Endothelial cell of umbilical vein (primary cell): ENCODE measurements around the gene USPL1. TPM values are rescaled to one million over a fixed set of nuclear protein-coding genes. Genes with fewer than 3 reads are reported as not detected.
A peak's percentile ranks its signal among the peaks of the same experiment; 100 is the strongest.

Experiments
- BruUV-seq: library from RNA; stranded (reverse); fragments of 400-500 nt; replicated peaks from 2 replicates; lab custom pipeline; 2021; lab: Mats Ljungman, UMichigan
- CTCF ChIA-PET: fragments of 300-600, 350-600 bp; sonication (Branson Sonifier 250); formaldehyde crosslinking; loops from one replicate; lab custom pipeline; 2021; ENCODE audit warnings: antibody characterized with exemption, inconsistent platforms; lab: Charles Lee
- POLR2A ChIA-PET: fragments of 300-600, 350-600 bp; sonication (Branson Sonifier 250); formaldehyde crosslinking; loops from one replicate; lab custom pipeline; 2021; ENCODE audit warnings: antibody characterized with exemption, inconsistent platforms; lab: Charles Lee
- DNase-seq: peaks from one replicate; pipeline ENCODE4 v3.0.0-alpha.2; 2011; ENCODE audit warnings: low read depth, low spot score
- FAIRE-seq: peaks from 2 replicates; lab custom pipeline; 2011; peaks lifted over from hg19 to GRCh38; lab: Jason Lieb, UNC
- H2AFZ ChIP-seq: 2 replicates; pipeline ENCODE4 v1.6.0; 2012; ENCODE audit warnings: low read depth, low read length, control low read depth, inconsistent platforms
- H3K27ac ChIP-seq: 2 replicates; pipeline ENCODE4 v1.5.1; 2011; ENCODE audit warnings: low read depth, mild to moderate bottlenecking, control low read depth, low read length, moderate library complexity; ENCODE audit not compliant: insufficient read depth
- H3K27me3 ChIP-seq, 2 experiments: 2 replicates each; pipeline versions ENCODE4 v1.6.0 to v1.6.1; 2011; ENCODE audit warnings: low read length in 2 of 2, mixed read lengths in 1 of 2; ENCODE audit not compliant: control insufficient read depth in 2 of 2, insufficient read depth in 2 of 2
- H3K36me3 ChIP-seq, 2 experiments: 2 replicates in 1 of 2; 3 replicates in 1 of 2; pipeline ENCODE4 v1.5.1; 2011; ENCODE audit warnings: low read length in 2 of 2, mild to moderate bottlenecking in 1 of 2, moderate library complexity in 1 of 2; ENCODE audit not compliant: control insufficient read depth in 2 of 2, insufficient read depth in 2 of 2; ENCODE audit errors: extremely low read depth in 1 of 2
- H3K4me1 ChIP-seq: 3 replicates; pipeline ENCODE4 v1.5.1; 2011; ENCODE audit warnings: mild to moderate bottlenecking, low read length; ENCODE audit not compliant: control insufficient read depth, insufficient read depth; ENCODE audit errors: extremely low read depth
- H3K4me2 ChIP-seq: 2 replicates; pipeline ENCODE4 v1.6.1; 2011; ENCODE audit warnings: low read length, control low read depth, mixed read lengths; ENCODE audit not compliant: insufficient read depth
- H3K4me3 ChIP-seq, 3 experiments: fragments of 200-600 bp in 1 of 3; sonication (generic), shearing (Covaris generic) in 1 of 3; replicated peaks in 1 of 3; 2 replicates each; pipeline ENCODE4 v1.5.1; 2011 to 2016; ENCODE audit warnings: control low read depth in 3 of 3, low read length in 3 of 3, mild to moderate bottlenecking in 2 of 3, inconsistent platforms in 1 of 3, low read depth in 1 of 3, moderate library complexity in 1 of 3; ENCODE audit not compliant: insufficient read depth in 1 of 3
- H3K79me2 ChIP-seq: 2 replicates; pipeline ENCODE4 v1.6.0; 2012; ENCODE audit warnings: low read length, inconsistent platforms; ENCODE audit not compliant: control insufficient read depth, insufficient read depth
- H3K9ac ChIP-seq: replicated peaks from 2 replicates; pipeline ENCODE3; 2011; ENCODE audit warnings: low read length, control low read depth; ENCODE audit not compliant: insufficient read depth; ENCODE audit errors: extremely low read depth
- H3K9me1 ChIP-seq: replicated peaks from 3 replicates; pipeline ENCODE4 v1.6.0; 2011; ENCODE audit warnings: mild to moderate bottlenecking, low read length; ENCODE audit not compliant: control insufficient read depth, insufficient read depth; ENCODE audit errors: extremely low read depth
- H3K9me3 ChIP-seq: replicated peaks from 2 replicates; pipeline ENCODE4 v1.5.1; 2012; ENCODE audit warnings: low read length, inconsistent platforms; ENCODE audit not compliant: control insufficient read depth, insufficient read depth
- H4K20me1 ChIP-seq: replicated peaks from 2 replicates; pipeline ENCODE3; 2011; ENCODE audit warnings: mild to moderate bottlenecking, low read length; ENCODE audit not compliant: control insufficient read depth, insufficient read depth; ENCODE audit errors: extremely low read depth
- EZH2 ChIP-seq: IDR thresholded peaks from 2 replicates; pipeline ENCODE4 v1.6.1; 2012; ENCODE audit warnings: borderline replicate concordance, low read depth, mild to moderate bottlenecking, moderate library complexity, low read length, inconsistent platforms; ENCODE audit not compliant: severe bottlenecking
- FOS ChIP-seq: IDR thresholded peaks from 2 replicates; pipeline ENCODE4 v1.6.1; 2011; ENCODE audit warnings: mild to moderate bottlenecking, low read length, moderate library complexity, borderline replicate concordance; ENCODE audit not compliant: insufficient read depth
- GATA2 ChIP-seq: IDR thresholded peaks from 2 replicates; pipeline ENCODE4 v1.7.0; 2011; ENCODE audit warnings: low read depth, mild to moderate bottlenecking, moderate library complexity, mixed read lengths, low read length; ENCODE audit not compliant: insufficient read length, insufficient read depth
- JUN ChIP-seq: IDR thresholded peaks from 2 replicates; pipeline ENCODE4 v1.6.1; 2011; ENCODE audit warnings: borderline replicate concordance, low read depth; ENCODE audit not compliant: insufficient read length, insufficient read depth
- MYC ChIP-seq: IDR thresholded peaks from one replicate; pipeline ENCODE4 v1.6.1; 2011; ENCODE audit warnings: mild to moderate bottlenecking, low read depth, low read length
- POLR2A ChIP-seq: IDR thresholded peaks from 2 replicates; pipeline ENCODE4 v1.6.1; 2012; ENCODE audit warnings: low read depth, mild to moderate bottlenecking, control low read depth, low read length
- POLR2AphosphoS5 ChIP-seq: IDR thresholded peaks from 2 replicates; pipeline ENCODE4 v1.6.1; 2012; ENCODE audit warnings: low read depth, mild to moderate bottlenecking, control low read depth, low read length, moderate library complexity; ENCODE audit not compliant: insufficient read depth
- dilution Hi-C: fragments of 300-500 bp; cut with MboI; formaldehyde crosslinking; loops from one replicate; pipeline ENCODE4 v1.15.0; 2019; ENCODE audit warnings: low sequenced_read_pairs; ENCODE audit not compliant: extremely low pct_ligation_motif_present
- intact Hi-C: fragments of 100-400 bp; cut with micrococcal nuclease; formaldehyde crosslinking; loops from one replicate; pipeline ENCODE4 v1.10.0; 2022
- polyA plus RNA-seq, 4 experiments: library from polyadenylated mRNA; depleted of rRNA in 3 of 4; stranded (reverse) in 3 of 4; unstranded in 1 of 4; fragments of >200 nt; gene quantifications; 2 replicates each; pipeline versions ENCODE4 v1.2.1 to v1.2.3, GENCODE V29; 2011 to 2012; ENCODE audit warnings: missing spikeins in 1 of 4
- total RNA-seq: library from RNA; stranded (reverse); gene quantifications from 2 replicates; pipeline ENCODE4 v1.2.3, GENCODE V29; 2021
- TF ChIP-seq, protein P1 (sequence below): IDR thresholded peaks from 2 replicates; pipeline ENCODE4 v1.6.1; 2011; ENCODE audit not compliant: insufficient read depth, insufficient read length
- TF ChIP-seq, protein P2 (sequence below), 2 donors: IDR thresholded peaks; 1 replicate in 1 of 2; 2 replicates in 1 of 2; pipeline ENCODE4 v1.5.1; 2011; ENCODE audit warnings: low read length in 2 of 2, mild to moderate bottlenecking in 2 of 2, moderate library complexity in 2 of 2, control low read depth in 1 of 2, inconsistent platforms in 1 of 2, low read depth in 1 of 2; ENCODE audit not compliant: insufficient read depth in 1 of 2; ENCODE audit errors: extremely low read depth in 1 of 2

USPL1 gene
- total and polyA plus RNA-seq, 2 donors (not counting 3 experiments of a cell fraction or from before 2014, with no cell fraction given) = 14.6 to 21.0 TPM

DNA sequence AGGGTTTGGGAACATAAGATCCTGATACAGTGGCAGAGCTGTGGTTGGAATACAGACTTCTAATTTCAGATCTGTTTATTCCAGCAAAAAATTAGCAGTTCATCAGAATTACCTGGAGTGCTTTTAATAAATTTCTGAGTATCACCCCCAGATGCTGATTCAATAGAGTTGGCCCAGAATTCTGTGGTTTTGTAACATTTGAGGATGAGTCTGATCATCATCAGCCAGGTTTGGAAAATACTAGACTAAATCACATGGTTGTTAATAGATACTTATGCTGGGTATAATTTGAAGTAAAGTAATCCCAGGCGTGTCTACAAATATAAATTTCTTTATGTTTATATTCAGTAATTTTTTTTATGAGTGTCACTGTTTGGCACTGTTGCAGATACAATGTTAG, 4.8 kb downstream of the USPL1 start:
- Histone ChIP-seq H3K9me3 (no peaks in the 10 kb centered on the region), H3K4me3 (peak overlapping the region in 1 of 3 experiments; percentile 51), H3K79me2 (peaks cover 86% of the 10 kb centered on the region), H4K20me1 (no peaks in the 10 kb centered on the region), H3K9me1 (no peaks in the 10 kb centered on the region), H3K36me3 (no peaks in the 10 kb centered on the region), H3K27ac (peak overlapping the region; percentile 89), H3K27me3 (no peaks in the 10 kb centered on the region), H3K9ac (peak overlapping the region; percentile 69), H2AFZ (no peak overlapping the region), H3K4me2 (peak overlapping the region; percentile 88), H3K4me1 (peaks cover 50% of the 10 kb centered on the region)
- DNase-seq (no peak), FAIRE-seq (no peak)
- dilution Hi-C loops = no loop called here
- ChIA-PET POLR2A (interaction anchor here (0.8 kb wide), 1 partner anchor 248 kb away, joined by 4 read pairs; no protein-coding TSS in a partner anchor), CTCF (interaction anchor here (0.9 to 2.0 kb wide), 6 partner anchors 14 to 490 kb away, joined by 3 to 9 read pairs (median 6); no protein-coding TSS in a partner anchor)
- TF ChIP-seq FOS = no peak
- TF ChIP-seq JUN = no peak
- TF ChIP-seq, protein P1, sequence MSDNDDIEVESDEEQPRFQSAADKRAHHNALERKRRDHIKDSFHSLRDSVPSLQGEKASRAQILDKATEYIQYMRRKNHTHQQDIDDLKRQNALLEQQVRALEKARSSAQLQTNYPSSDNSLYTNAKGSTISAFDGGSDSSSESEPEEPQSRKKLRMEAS = no peak
- TF ChIP-seq POLR2AphosphoS5 = no peak
- TF ChIP-seq, protein P2, sequence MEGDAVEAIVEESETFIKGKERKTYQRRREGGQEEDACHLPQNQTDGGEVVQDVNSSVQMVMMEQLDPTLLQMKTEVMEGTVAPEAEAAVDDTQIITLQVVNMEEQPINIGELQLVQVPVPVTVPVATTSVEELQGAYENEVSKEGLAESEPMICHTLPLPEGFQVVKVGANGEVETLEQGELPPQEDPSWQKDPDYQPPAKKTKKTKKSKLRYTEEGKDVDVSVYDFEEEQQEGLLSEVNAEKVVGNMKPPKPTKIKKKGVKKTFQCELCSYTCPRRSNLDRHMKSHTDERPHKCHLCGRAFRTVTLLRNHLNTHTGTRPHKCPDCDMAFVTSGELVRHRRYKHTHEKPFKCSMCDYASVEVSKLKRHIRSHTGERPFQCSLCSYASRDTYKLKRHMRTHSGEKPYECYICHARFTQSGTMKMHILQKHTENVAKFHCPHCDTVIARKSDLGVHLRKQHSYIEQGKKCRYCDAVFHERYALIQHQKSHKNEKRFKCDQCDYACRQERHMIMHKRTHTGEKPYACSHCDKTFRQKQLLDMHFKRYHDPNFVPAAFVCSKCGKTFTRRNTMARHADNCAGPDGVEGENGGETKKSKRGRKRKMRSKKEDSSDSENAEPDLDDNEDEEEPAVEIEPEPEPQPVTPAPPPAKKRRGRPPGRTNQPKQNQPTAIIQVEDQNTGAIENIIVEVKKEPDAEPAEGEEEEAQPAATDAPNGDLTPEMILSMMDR (IDR thresholded peaks at IDR 0.05; ENCODE audit: extremely low read depth in 1 of 2, insufficient read depth in 1 of 2, low read depth in 1 of 2, low read length in 2 of 2) = no peak
- TF ChIP-seq MYC = no peak
- no peak for TF ChIP-seq EZH2
- TF ChIP-seq GATA2 = no peak
- no peak for TF ChIP-seq POLR2A
- intact Hi-C loops = no loop called here
- no TSS peak for BruUV-seq
